NCI-H1105 (cell line): ENCODE results near the gene GP1BB.

Experiments
- DNase-seq: peaks from one replicate; lab custom pipeline; 2025; lab: John Stamatoyannopoulos, UW

GP1BB gene

GRCh38 chr22:19727310-19728150, 4.2 kb downstream of the GP1BB start:
- DNase-seq = no peak

GRCh38 chr22:19728271-19728670, 4.9 kb downstream of the GP1BB start:
- DNase-seq = no peak

- no peak for DNase-seq
Measured at GRCh38 chr22:19728836-19729235, 5.5 kb downstream of the GP1BB start.

DNA sequence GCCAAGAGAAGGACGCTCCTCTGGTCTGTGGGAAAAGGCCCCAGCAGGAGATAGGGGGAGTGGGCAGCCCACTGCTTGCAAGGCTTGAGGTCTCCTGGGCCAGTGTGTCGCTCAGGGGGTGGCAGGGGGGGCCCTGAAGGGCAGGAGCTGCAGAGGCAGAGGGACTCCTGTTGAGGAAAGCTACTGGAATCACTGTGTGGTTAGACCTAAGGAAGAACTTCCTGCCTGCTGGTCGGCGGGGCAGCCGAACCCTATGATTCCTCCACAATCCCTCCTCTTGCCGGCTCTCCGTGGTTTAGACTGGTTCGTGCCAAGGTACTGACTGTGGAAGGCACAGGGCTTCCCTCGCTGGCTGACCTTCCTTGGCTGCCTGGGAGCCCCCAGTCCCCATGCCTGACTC, 6.2 kb downstream of the GP1BB start:
- DNase-seq = no peak

DNA sequence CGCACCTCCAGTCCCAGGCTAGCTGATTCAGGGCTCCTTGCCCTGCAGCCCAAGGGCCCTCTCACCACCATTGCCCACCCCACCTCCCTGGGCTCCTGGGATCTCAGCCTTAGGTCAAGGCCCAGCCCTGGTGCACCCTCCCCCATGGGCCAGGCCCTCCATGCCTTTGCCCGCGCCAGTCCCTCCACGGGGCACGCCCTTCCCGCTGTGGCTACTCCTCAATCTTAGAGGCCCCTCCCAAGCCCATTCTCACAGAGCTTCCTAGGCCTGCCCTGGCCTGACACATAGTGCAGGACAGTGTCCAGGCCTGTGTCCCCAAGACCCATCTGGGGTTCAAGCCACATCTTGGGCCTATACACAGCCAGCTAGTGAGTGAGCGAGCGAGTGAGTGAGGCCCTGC, 6.9 kb downstream of the GP1BB start:
- DNase-seq = no peak

DNA sequence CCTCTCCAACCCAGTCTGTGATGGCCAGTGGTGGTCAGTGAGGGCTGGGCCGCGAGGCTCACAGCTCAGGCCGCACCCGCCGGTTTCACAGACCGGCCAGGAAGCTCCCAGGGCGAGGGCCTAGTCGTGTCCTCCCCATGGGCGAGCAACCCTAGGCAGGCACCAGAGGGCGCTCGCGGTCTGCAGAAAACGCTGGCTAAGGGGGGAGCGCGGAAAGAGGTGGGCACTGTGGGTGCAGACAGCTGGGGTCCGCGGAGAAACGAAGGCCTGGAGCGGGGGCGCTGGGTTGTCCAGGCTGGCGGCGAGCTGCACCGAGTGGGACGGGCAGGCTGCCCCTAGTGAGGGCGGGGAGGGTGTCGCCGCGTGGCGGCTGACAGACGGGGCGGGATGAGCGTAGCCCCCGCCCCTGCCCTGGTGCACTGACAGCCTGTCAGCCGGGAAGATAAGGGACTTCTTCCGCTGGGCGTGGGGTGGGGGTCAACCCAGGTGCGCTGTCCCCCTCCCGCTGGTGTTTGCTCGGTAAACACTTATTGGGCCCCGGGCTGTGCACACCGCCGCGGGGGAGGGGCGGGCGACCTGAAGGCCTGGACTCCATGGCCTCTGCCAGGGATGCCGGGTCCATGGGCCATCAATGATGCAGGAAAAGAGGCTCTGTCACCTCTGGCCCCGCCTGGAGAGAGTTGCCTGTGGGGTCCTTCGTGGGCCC, 7.5 kb downstream of the GP1BB start:
- DNase-seq = peak; percentile 55

DNA sequence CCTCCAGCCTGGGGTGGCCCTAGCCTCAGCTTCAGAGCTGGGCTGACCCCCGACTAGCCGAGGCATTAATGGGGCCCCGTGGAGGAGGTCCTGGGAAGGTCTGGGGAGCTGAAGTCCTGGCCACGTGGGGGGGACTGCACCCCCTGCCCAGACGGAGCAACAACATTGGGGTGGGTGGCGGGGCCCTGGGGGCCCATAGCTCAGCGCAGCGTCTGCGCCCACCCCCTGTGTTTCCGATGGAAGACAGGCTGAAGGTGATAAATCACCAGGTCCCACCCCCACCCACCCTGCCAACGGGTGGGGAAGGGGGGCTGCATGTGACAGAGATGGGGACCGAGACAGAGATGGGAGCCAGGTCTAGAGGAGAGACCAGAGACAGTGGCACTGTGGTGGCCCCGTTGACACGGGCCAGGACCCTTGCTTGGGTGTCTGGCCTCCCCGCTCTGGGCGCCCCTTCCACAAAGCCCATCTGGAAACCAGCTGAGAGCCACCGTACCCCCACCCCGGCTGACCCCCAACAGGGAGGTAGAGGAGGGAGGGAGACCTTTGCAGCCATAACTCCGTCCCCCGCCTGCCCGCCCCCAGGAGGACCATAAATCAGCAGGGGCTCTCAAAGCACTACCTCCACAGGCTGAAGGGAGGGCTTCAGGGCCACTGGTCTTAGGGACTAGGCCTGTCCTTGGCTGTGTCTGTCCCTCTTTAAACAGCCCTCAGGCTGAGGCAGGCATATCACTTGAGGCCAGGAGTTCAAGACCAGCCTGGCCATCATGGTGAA, 8.2 kb downstream of the GP1BB start:
- DNase-seq = no peak

DNA sequence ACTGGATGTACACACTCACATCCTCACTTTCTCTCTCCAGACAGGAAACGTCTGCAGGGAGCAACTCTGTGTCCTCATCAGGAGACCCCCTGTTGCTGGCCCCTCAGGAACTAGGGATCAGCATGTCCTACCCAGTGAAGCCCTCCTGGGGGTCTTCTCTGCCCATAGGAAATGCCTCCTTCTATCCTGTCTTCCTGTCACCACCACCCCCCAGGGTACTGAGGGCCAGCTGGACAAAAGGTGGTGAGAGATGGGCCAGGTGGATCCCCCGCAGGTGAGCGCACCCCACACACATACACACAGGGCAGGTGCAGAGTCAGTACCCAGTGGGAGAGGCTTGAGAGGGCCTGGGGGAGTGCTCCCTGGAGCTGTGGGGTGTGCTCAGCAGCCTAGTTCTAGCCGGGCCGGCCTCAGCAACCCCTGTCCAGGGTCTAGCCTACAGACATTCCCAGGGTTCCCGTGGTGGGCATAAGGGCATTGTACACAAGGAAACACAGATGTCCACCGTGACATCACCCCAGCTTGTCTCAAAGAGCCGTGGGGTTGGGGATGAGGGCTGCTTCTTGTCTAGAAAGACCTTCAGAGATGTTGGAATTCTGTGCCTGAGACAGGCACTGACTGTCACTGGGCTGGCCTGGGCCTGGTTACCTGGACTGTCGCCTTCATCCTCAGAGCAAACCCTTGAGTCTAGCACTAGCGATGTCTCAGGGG, 9.2 kb downstream of the GP1BB start:
- no peak for DNase-seq

DNA sequence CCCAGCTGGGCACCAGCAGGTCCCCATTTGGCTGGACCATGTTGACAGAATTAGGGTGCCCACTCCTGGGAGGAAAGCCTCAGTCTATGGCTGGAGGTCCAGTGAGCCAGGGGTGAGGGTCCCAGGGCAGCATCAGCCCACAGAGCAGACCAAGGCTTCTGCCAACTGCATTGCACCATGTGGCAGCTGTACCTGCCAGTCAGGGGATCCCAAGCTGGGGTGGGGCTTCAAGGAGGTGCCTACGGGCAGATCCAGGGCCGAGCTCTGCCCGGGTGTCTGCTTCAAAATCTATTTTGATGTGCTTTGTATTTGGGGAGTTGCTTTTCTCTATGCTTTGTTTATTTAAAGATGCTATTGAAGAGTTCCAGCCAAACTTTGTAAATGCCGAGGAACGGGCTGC, 10.4 kb downstream of the GP1BB start:
- DNase-seq = no peak

GRCh38 chr22:19734163-19734562, 10.8 kb downstream of the GP1BB start:
- no peak for DNase-seq

DNA sequence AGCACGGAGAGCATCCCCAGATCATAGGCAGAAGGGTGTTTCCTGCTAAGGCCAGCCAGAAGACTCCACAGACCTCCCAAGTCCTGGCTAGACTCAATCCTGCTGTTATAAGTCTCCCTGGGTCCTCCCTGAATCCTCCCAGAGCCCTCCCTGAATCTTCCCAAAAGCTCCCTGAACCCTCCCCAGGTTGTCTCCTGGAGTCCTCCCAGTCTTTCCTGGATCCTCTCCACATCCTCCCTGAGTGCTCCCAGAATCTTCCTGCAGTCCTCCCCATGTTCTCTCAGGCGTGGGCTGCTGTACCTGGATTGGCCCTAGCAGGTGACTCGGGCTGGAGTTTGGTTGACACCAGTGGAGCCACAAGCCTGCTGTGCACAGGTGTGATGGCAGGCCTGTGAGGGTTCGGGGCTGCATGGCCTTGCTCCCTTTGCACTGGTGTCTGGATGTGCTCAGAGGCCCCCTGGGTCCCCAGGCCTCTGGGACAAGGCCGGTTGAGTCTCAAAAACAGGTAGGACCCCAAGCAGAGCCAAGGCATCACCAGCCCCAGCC, 11.6 kb downstream of the GP1BB start:
- no peak for DNase-seq

DNA sequence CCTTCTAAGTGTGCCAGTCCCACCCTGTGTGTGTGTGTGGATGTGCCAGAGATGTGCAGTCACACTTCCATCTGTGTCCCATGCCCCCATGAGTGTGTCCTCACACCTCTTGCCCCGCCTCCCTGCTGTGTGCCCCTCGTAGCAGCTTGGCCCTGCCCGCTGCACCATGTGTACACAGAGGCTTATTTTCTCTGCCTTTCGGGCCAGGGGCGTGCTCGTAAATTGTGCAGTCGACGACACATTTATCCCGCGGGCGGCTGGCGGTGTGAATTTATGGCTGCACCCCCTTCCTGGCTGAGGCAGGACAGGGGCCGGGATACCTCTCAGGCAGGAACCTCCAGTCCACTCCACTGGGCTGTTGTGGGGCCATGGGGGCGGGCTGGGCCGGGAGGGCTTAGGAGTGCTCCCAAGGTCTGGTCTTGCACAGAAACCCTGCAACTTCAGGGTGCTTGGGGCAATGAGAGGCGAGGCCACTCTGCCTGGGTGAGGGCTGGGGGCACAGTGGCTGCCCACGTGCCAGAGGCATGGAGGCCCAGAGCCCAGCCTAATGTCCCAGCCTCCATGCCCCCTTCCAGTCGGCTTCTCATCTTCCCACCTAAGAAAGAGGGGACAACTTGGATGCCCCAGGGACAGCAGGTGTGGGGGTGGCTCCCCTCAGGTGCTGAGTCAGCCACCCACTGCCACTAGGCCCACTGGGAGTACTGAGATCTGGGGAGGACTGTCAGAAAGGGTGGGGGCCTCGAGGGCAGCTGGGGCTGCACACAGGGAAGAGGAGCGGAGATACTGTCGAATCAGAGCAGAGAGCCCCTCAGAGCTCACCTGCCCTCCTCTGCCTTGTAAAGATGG, 12.5 kb downstream of the GP1BB start:
- DNase-seq = no peak

DNA sequence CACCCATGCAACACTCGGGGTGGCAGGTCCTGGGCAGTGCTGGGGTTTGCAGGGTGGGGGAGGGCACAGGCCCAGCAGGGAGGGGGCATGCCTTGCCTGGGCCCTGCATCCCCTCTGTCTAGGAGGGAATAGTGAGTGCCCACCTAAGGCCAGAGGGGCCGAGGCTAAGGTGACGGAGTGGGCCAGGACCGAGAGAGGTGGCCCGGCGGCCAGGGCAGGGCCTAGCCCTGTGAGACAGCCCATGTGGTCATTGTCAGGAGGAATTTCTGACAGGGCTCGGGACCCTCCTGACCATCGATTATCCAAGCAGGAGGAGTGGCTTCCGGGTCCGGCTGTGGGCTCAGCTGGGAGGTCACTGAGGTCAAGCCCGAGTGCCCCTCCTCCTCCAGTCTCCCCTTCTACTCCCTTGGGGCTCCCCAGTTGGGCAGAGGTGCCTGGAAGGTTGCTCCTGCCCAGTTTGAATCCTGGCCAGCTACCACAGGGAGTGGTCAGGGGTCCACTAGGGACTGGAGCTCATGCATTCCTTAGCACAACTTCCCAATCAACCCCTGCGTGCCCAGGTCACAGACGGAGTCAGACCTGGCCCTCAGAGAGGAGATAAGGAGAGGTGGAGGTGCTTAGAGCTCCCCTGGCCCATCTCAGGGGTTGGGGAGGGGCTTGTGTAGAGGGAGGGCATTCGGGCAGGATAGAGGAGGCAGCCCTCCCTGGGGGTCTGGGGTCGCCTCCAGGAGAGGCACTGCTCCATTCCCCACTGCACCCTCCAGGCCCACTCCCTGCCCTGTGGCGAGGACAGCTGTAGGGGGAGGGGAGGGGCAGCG, 14.7 kb downstream of the GP1BB start:
- no peak for DNase-seq

GRCh38 chr22:19738664-19739447, 15.5 kb downstream of the GP1BB start:
- no peak for DNase-seq

- no peak for DNase-seq
Measured at GRCh38 chr22:19739448-19739895, 16.1 kb downstream of the GP1BB start.

GRCh38 chr22:19739911-19740449, 16.6 kb downstream of the GP1BB start:
- DNase-seq = no peak

- no peak for DNase-seq
Measured at GRCh38 chr22:19740586-19740985, 17.2 kb downstream of the GP1BB start.

DNA sequence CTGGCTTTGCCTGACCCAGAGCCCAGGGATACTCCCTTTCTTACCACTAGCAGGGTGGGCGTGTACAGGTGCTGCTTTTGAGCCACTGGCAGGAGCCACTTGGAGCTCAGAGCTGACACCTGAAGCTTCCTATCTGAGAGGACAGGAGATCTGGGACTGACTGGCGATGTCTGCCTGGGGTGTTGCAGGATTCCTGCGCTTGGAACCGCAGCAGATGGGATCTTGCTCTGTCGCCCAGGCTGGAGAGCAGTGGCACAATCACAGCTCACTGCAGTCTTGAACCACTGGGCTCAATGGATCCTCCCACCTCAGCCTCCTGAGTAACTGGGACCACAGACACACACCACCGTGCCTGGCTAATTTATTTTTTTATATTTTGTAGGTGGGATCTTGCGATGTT, 17.7 kb downstream of the GP1BB start:
- no peak for DNase-seq
